ENCODE results near the gene SESN1. TPM values are rescaled to one million over a fixed set of nuclear protein-coding genes. Genes with fewer than 3 reads are reported as not detected.

SESN1 gene
- total RNA-seq, 4 donors from 2014 or later: 54.2 to 117 (median 90.5) TPM

DNA sequence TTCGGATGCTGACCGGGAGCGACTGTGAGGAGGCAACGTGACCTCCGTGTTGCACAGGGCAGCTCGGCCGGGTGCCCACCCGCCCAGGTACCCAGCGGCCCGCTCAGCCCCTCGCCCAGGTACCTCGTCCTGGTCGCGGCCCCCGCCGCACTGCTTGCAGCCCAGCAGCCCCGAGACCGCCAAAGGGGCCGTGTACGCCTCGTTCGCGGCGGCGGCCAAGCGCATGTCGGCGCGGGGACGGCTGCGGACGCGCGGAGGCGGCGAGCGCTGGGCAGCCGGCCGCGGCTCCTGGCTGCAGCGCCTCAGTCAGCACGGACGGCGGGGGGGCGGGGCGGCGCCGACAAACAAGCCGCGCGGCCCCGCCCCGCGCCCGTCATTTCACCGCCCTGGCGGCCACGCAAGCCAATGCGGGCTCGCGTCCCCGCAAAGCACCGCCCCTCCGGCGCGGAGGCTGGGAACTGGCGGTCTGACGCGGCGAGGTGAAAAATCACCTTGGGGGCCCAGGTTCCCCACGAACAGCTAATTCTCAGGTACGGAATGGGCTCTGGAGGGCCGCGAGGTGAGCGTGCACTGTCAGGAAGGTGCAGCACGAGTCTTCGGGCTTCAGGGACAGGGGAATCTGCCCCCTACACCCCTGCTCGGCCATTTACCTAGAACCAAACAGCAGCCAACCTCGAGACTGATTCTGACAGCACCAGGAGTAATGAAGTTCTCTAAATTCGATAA lies 85.2 kb downstream of the SESN1 start:
- peak; percentile 99 for ATAC-seq (ENCODE audit: low FRiP score)
- TF ChIP-seq, protein P1, sequence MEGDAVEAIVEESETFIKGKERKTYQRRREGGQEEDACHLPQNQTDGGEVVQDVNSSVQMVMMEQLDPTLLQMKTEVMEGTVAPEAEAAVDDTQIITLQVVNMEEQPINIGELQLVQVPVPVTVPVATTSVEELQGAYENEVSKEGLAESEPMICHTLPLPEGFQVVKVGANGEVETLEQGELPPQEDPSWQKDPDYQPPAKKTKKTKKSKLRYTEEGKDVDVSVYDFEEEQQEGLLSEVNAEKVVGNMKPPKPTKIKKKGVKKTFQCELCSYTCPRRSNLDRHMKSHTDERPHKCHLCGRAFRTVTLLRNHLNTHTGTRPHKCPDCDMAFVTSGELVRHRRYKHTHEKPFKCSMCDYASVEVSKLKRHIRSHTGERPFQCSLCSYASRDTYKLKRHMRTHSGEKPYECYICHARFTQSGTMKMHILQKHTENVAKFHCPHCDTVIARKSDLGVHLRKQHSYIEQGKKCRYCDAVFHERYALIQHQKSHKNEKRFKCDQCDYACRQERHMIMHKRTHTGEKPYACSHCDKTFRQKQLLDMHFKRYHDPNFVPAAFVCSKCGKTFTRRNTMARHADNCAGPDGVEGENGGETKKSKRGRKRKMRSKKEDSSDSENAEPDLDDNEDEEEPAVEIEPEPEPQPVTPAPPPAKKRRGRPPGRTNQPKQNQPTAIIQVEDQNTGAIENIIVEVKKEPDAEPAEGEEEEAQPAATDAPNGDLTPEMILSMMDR (IDR thresholded peaks at IDR 0.05): no peak
- peak; percentile 85 for DNase-seq (ENCODE audit: low spot score)

DNA sequence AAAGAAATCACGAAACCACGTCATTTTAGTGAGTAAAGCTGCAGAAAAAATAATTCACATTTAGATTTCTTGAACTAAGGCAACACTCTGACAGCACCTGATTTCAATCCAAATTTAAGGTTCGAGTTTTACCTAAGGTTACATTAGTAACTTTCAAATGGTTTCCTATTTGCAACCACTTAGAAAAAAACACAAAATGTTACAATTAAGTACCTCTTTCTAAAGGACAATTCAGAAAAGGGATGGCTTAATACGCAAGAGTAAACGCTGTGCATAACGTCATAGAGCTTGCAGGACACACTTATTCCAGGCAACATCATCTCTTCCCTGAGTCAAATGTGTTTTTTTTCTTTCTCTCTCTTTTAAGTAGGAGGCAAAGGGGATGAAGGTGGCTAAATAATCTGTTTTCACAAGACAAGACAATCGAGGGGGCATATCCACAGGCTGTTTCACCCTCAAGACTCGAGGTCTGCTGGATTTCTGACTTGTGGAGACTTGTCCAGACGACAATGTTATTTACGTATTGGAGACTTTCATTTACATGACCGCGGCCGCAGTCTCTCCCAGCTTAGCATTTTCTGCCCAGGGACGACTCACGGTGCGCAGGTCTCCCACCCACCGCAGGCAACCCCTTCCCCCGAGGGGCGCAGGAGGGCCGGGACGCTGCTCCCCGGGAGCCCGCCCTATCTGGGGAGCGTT lies 86.0 kb downstream of the SESN1 start:
- DNase-seq (ENCODE audit: low spot score) (no peak), ATAC-seq (ENCODE audit: low FRiP score) (no peak)
- TF ChIP-seq, protein P1 (IDR thresholded peaks at IDR 0.05): no peak

DNA sequence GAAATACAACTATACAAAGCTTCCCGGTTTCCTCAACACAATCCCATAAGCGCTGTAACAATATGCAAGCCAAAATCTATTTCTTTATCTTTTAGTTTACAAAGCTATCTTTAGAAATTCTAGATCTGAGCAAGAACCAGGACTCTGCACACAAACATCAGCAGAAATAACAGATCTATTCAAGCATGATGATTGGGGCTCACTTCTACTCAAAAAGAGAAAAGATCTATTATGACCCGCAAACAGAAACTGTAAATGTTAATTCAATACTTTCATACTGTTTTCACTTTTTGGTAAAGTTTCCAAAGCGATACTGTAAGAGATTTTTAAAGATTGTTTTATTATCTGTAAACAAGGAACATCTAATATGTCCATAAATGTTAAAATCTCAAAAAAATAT lies 86.6 kb downstream of the SESN1 start:
- DNase-seq (ENCODE audit: low spot score): no peak
- no peak for ATAC-seq (ENCODE audit: low FRiP score)
- TF ChIP-seq, protein P1 (IDR thresholded peaks at IDR 0.05): no peak

DNA sequence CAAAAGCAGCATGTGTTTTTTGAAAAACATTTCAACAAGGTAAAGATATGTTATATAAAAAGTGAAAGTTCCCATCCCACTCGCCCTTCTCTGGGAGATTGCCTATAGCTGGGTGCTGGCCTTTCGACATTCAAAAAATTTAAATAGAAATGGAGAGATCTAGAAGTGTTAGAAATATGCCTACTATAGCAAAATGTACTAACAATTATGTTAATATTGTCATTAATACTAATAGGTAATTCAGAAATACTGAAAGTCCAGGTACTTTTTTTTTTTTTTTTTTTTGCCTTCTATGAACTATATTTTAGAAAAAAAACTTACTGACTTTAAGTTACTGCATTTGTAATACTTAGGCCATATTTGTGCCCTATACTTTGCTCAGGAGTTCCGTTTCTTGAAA lies 87.1 kb downstream of the SESN1 start:
- TF ChIP-seq, protein P1 (IDR thresholded peaks at IDR 0.05): no peak
- no peak for ATAC-seq (ENCODE audit: low FRiP score)
- DNase-seq (ENCODE audit: low spot score): no peak

DNA sequence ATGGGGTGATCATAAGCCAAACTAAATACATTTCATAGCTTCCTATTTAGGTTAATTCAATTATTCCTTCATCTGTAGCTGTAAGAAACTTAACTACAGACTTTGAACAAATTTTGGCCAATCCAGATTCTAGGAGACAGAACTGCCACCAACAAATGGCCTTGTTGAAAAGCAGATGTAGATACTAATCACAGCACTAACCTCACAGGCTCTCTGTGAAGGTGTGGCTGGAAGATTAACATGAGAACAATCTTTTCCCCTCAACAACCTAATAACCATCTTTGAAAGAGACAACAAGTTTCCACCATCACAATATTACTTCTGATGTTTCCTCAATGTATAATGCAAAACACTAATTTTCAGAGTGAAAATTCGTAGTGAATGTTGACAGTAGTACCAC lies 87.8 kb downstream of the SESN1 start:
- TF ChIP-seq, protein P1 (IDR thresholded peaks at IDR 0.05): no peak
- DNase-seq (ENCODE audit: low spot score): no peak
- no peak for ATAC-seq (ENCODE audit: low FRiP score)

DNA sequence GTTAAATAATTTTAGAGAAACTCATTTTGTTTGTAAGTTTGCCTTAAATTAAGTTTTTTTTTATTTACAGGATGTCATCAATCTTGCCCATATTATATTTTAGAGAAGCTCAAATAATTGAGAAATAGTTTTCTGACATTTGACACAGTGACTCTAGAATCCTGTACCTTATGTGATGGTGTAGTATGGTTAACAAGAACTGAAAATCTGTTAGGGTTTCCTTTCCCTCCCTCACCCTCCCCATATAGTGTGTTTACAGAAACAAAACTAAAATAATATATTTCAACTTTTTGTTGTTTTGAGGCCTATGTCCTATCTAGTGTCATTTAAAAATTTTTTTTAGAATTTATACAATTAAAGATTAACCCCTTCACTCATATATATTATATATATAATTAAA lies 91.8 kb downstream of the SESN1 start:
- ATAC-seq (ENCODE audit: low FRiP score) (no peak), DNase-seq (ENCODE audit: low spot score) (no peak)
- TF ChIP-seq, protein P1 (IDR thresholded peaks at IDR 0.05): no peak
